Progenitor cell of endocrine pancreas (in vitro differentiated cells): ENCODE measurements around the gene CAMK2D. TPM values are rescaled to one million over a fixed set of nuclear protein-coding genes. Genes with fewer than 3 reads are reported as not detected.

Experiments used
- DNase-seq: peaks from one replicate; pipeline ENCODE4 v3.0.0; 2021; ENCODE audit warnings: low spot score; ENCODE audit not compliant: unreplicated experiment
- H3K27ac Mint-ChIP-seq: 2 replicates; pipeline ENCODE4 v1.8.0; 2021; ENCODE audit warnings: mild to moderate bottlenecking, moderate library complexity, mixed read lengths
- H3K27me3 Mint-ChIP-seq: 2 replicates; pipeline ENCODE4 v1.8.0; 2021; ENCODE audit warnings: mixed read lengths
- H3K36me3 Mint-ChIP-seq: 2 replicates; pipeline ENCODE4 v1.8.0; 2022; ENCODE audit warnings: mixed read lengths; ENCODE audit not compliant: insufficient read depth
- H3K4me1 Mint-ChIP-seq: 2 replicates; pipeline ENCODE4 v1.8.0; 2021; ENCODE audit warnings: low read depth, mixed read lengths
- H3K4me3 Mint-ChIP-seq: 2 replicates; pipeline ENCODE4 v1.8.0; 2021; ENCODE audit warnings: low read depth, mild to moderate bottlenecking, moderate library complexity, mixed read lengths
- H3K9me3 Mint-ChIP-seq: 2 replicates; pipeline ENCODE4 v1.8.0; 2021; ENCODE audit warnings: low read depth, mixed read lengths
- CTCF ChIP-seq: fragments of 200-600 bp; sonication (generic); IDR thresholded peaks from one replicate; pipeline ENCODE4 v1.5.0; 2021; ENCODE audit warnings: antibody characterized with exemption, mild to moderate bottlenecking; ENCODE audit not compliant: unreplicated experiment
- total RNA-seq: library from RNA; stranded (reverse); gene quantifications from 2 replicates; pipeline ENCODE4 v1.2.1, GENCODE V29; 2021

The CAMK2D gene
- total RNA-seq, 1 donor from 2014 or later, result 74.4 TPM

- Mint-ChIP-seq H3K27me3 (no peaks in the 10 kb centered on the region), H3K9me3 (no peaks in the 10 kb centered on the region), H3K4me1 (peaks cover 29% of the 10 kb centered on the region), H3K4me3 (no peak overlapping the region), H3K36me3 (peaks cover 14% of the 10 kb centered on the region), H3K27ac (no peak overlapping the region)
- no peak for DNase-seq
- no peak for TF ChIP-seq CTCF
Measured at GRCh38 chr4:113678641-113679040, 82.9 kb downstream of the CAMK2D start.

DNA sequence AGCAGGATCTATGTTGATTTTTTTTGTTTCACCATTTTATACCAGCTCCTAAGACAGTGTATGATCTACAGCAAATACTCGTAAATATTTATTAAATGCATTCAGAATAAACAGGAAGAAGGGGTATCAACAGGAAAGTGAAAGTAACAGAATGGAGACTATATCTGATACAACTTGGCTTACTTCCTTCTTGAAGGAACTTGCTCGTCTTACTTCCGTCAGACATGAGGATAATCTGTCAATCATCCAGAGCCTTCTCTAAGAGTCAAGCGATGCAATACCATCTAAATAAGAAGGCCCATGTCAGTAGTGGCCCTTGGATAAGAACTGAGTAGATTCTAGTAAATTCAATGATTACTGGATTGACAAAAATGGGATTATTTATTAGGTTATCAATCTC, 84.2 kb downstream of the CAMK2D start:
- H3K9me3 Mint-ChIP-seq, result no peaks in the 10 kb centered on the region

DNA sequence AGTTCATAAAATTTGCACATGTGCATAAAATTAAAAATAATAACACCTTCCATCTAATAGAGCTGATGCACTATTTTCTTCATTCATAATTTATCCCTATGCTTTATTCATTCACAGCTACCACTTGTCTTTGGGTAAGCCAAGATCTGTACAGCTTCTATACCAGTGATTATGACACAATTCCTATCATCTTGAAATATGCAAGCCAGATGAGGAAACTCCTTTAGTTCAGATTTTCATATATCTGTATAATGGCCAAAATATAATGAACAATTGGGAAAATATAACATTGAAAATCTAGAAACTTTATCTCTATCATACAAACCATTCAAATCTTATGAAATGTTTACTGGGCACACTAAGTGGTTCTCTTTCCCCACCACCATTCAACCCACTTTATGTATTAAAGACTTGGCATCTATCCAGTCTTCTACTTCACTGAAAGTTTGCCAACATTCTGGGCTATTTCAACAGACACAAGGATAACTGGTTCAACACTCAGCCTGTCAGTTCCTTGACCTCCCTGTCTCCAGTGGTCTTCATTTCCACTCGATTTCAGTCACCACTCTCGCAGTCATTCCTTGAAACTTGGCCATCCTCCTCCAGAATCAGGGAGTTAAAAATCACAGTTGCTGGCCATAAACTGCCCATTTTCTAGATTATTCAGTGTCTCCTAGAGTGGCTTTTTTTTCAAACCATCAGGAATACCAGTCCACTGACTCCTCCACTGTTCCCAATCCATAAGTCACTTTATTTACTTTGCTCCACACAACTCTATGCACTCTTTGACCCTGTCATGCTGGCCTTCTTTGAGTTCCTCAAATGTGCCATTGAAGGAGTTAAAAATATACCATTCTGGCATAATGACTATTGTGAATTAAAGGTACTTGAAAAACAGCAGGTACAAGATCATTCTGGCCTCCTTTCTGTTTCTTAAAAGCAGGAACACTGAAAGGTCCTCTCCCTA, 85.5 kb downstream of the CAMK2D start:
- Mint-ChIP-seq H3K27me3 (no peaks in the 10 kb centered on the region), H3K36me3 (peaks cover 10% of the 10 kb centered on the region), H3K27ac (no peak overlapping the region), H3K9me3 (no peaks in the 10 kb centered on the region), H3K4me3 (no peak overlapping the region), H3K4me1 (peaks cover 27% of the 10 kb centered on the region)
- no peak for TF ChIP-seq CTCF
- DNase-seq, result no peak

More for the DNA sequence above, 84.2 kb downstream of the CAMK2D start:
- TF ChIP-seq CTCF, result no peak
- H3K27ac Mint-ChIP-seq, result no peak overlapping the region
- no peaks in the 10 kb centered on the region for H3K27me3 Mint-ChIP-seq
- peaks cover 22% of the 10 kb centered on the region for H3K4me1 Mint-ChIP-seq
- peaks cover 12% of the 10 kb centered on the region for H3K36me3 Mint-ChIP-seq
- no peak for DNase-seq
- no peak overlapping the region for H3K4me3 Mint-ChIP-seq

DNA sequence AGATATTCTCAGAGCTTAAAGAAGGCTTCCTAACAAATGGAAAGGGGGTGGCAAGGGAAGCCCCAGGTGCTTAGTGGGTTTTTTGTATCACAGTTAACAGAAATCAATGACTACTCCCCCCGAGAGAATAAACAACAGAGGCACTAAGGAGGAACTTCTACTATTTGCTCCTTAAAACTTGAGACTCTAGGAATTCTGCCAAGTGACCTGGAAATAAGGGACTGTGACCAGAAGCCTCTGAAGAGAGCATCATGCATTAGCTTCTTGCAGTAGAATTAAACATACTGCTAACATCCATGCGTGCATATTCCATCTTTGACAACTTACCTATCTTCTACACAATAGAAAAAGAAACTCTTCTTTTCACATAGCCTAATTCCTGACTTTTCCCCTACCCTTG, 86.8 kb downstream of the CAMK2D start:
- Mint-ChIP-seq H3K36me3 (peaks cover 10% of the 10 kb centered on the region), H3K27me3 (no peaks in the 10 kb centered on the region), H3K9me3 (no peaks in the 10 kb centered on the region), H3K4me3 (no peak overlapping the region), H3K27ac (no peak overlapping the region), H3K4me1 (peaks cover 27% of the 10 kb centered on the region)
- TF ChIP-seq CTCF, result no peak
- DNase-seq, result no peak

- Mint-ChIP-seq H3K9me3 (no peaks in the 10 kb centered on the region), H3K27me3 (no peaks in the 10 kb centered on the region), H3K4me3 (no peak overlapping the region), H3K36me3 (peaks cover 9% of the 10 kb centered on the region), H3K27ac (no peak overlapping the region), H3K4me1 (peaks cover 26% of the 10 kb centered on the region)
- no peak for TF ChIP-seq CTCF
- no peak for DNase-seq
Measured at GRCh38 chr4:113674251-113674650, 87.3 kb downstream of the CAMK2D start.
